Ishikawa (cell line): Measurements from ENCODE around the gene PRSS53.

ENCODE experiments used
- CEBPB ChIP-seq: IDR thresholded peaks from 2 replicates; pipeline ENCODE4 v1.6.1; 2012
- CREB1 ChIP-seq: IDR thresholded peaks from 2 replicates; pipeline ENCODE4 v1.6.1; 2012; ENCODE audit warnings: low read depth
- EGR1 ChIP-seq: IDR thresholded peaks from 2 replicates; pipeline ENCODE4 v1.6.1; 2012
- EP300 ChIP-seq: IDR thresholded peaks from 2 replicates; pipeline ENCODE4 v1.6.1; 2012; ENCODE audit warnings: borderline replicate concordance
- FOXM1 ChIP-seq: IDR thresholded peaks from 2 replicates; pipeline ENCODE4 v1.6.1; 2012; ENCODE audit warnings: low read depth, borderline replicate concordance
- MAX ChIP-seq: IDR thresholded peaks from 2 replicates; pipeline ENCODE4 v1.6.1; 2012
- NFIC ChIP-seq: IDR thresholded peaks from 2 replicates; pipeline ENCODE4 v1.6.1; 2012
- RAD21 ChIP-seq: IDR thresholded peaks from 2 replicates; pipeline ENCODE4 v1.6.1; 2012; ENCODE audit warnings: low read depth
- REST ChIP-seq: IDR thresholded peaks from 2 replicates; pipeline ENCODE4 v1.6.1; 2012; ENCODE audit warnings: low read depth, mild to moderate bottlenecking
- TAF1 ChIP-seq: IDR thresholded peaks from 2 replicates; pipeline ENCODE4 v1.6.1; 2012; ENCODE audit warnings: low read depth, mild to moderate bottlenecking
- TCF12 ChIP-seq: IDR thresholded peaks from 2 replicates; pipeline ENCODE4 v1.6.1; 2012; ENCODE audit warnings: low read depth
- TEAD4 ChIP-seq: IDR thresholded peaks from 2 replicates; pipeline ENCODE4 v1.6.1; 2012
- USF1 ChIP-seq: IDR thresholded peaks from 2 replicates; pipeline ENCODE4 v1.6.1; 2012
- YY1 ChIP-seq: IDR thresholded peaks from 2 replicates; pipeline ENCODE4 v1.6.1; 2012; ENCODE audit warnings: low read depth
- ZBTB7A ChIP-seq: IDR thresholded peaks from 2 replicates; pipeline ENCODE4 v1.6.1; 2012; ENCODE audit warnings: low read depth

PRSS53 gene

GRCh38 chr16:31081428-31082351, 7.1 kb downstream of the PRSS53 start:
- TF ChIP-seq ZBTB7A: no peak
- no peak for TF ChIP-seq MAX
- TF ChIP-seq EP300: no peak
- no peak for TF ChIP-seq TAF1
- no peak for TF ChIP-seq CREB1
- TF ChIP-seq NFIC: no peak
- TF ChIP-seq YY1: no peak
- no peak for TF ChIP-seq USF1
- TF ChIP-seq RAD21: no peak

GRCh38 chr16:31080756-31081419, 7.9 kb downstream of the PRSS53 start:
- TF ChIP-seq EGR1 (no peak), MAX (no peak), YY1 (no peak), TEAD4 (no peak), EP300 (no peak), TAF1 (no peak), NFIC (no peak), USF1 (no peak), CREB1 (no peak), RAD21 (no peak), CEBPB (no peak)

GRCh38 chr16:31080035-31080629, 8.6 kb downstream of the PRSS53 start:
- TF ChIP-seq MAX: no peak
- TF ChIP-seq CEBPB: no peak
- no peak for TF ChIP-seq EGR1
- TF ChIP-seq NFIC: no peak
- TF ChIP-seq FOXM1: no peak
- TF ChIP-seq TCF12: no peak
- TF ChIP-seq TAF1: no peak
- TF ChIP-seq USF1: no peak

- TF ChIP-seq ZBTB7A: no peak
- no peak for TF ChIP-seq REST
- no peak for TF ChIP-seq TEAD4
- no peak for TF ChIP-seq FOXM1
- TF ChIP-seq RAD21: no peak
- TF ChIP-seq TCF12: no peak
- no peak for TF ChIP-seq YY1
- TF ChIP-seq USF1: no peak
- no peak for TF ChIP-seq TAF1
- TF ChIP-seq CEBPB: no peak
- no peak for TF ChIP-seq CREB1
- TF ChIP-seq EGR1: no peak
- no peak for TF ChIP-seq MAX
- TF ChIP-seq NFIC: no peak
- no peak for TF ChIP-seq EP300
Measured at GRCh38 chr16:31079342-31079944, 9.3 kb downstream of the PRSS53 start.

- TF ChIP-seq ZBTB7A (no peak), REST (no peak), NFIC (no peak), RAD21 (no peak), EGR1 (no peak), YY1 (no peak), CEBPB (no peak), USF1 (no peak), FOXM1 (no peak), EP300 (no peak), MAX (no peak), TEAD4 (no peak), TCF12 (no peak), CREB1 (no peak), TAF1 (no peak)
Measured at GRCh38 chr16:31078597-31079341, 10.0 kb downstream of the PRSS53 start.
